H1 (cell line): ENCODE results near the gene RBP5. TPM values are rescaled to one million over a fixed set of nuclear protein-coding genes. Genes with fewer than 3 reads are reported as not detected.

Experiments
- ATF3 ChIP-seq: IDR thresholded peaks from 2 replicates; pipeline ENCODE4 v1.6.1; 2011; ENCODE audit warnings: low read depth, mild to moderate bottlenecking, low read length; ENCODE audit not compliant: insufficient read depth
- BCL11A ChIP-seq, 2 experiments: IDR thresholded peaks; one replicate each; pipeline ENCODE4 v1.6.1; 2011; ENCODE audit warnings: low read depth in 2 of 2, low read length in 2 of 2, mild to moderate bottlenecking in 2 of 2
- CEBPB ChIP-seq: IDR thresholded peaks from 2 replicates; pipeline ENCODE4 v1.6.1; 2012; ENCODE audit warnings: low read depth, low read length
- CREB1 ChIP-seq: IDR thresholded peaks from 2 replicates; pipeline ENCODE4 v1.6.1; 2012; ENCODE audit warnings: inconsistent platforms
- GTF2F1 ChIP-seq: IDR thresholded peaks from 2 replicates; pipeline ENCODE4 v1.6.1; 2012; ENCODE audit warnings: low read depth, low read length, improper control_type of control experiment, borderline replicate concordance
- KDM5A ChIP-seq: fragments of 200-600 bp; IDR thresholded peaks from 2 replicates; pipeline ENCODE4 v1.7.1; 2012; ENCODE audit warnings: mild to moderate bottlenecking, low read length, inconsistent platforms, mixed read lengths
- RBBP5 ChIP-seq: IDR thresholded peaks from 2 replicates; pipeline ENCODE4 v1.7.1; 2012; ENCODE audit warnings: low read depth, mild to moderate bottlenecking, inconsistent platforms, low read length, moderate library complexity, borderline replicate concordance
- SUZ12 ChIP-seq: fragments of 200-600 bp; sonication (generic); IDR thresholded peaks from 2 replicates; pipeline ENCODE4 v1.6.1; 2012; ENCODE audit warnings: mild to moderate bottlenecking, inconsistent platforms, low read length, moderate library complexity, mixed read lengths
- polyA plus RNA-seq, 7 experiments: library from polyadenylated mRNA; depleted of rRNA in 3 of 7; stranded (reverse) in 5 of 7; unstranded in 2 of 7; fragments of >200 nt in 5 of 7; fragments of 200-250 nt in 2 of 7; gene quantifications; 1 replicate in 5 of 7; 2 replicates in 1 of 7; 4 replicates in 1 of 7; pipeline versions ENCODE4 v1.2.1 to v1.2.3, GENCODE V29; 2011 to 2013; ENCODE audit warnings: missing spikeins in 2 of 7, mixed read lengths in 2 of 7
- total RNA-seq: library from RNA; stranded (reverse); fragmentation: NEBNext Ultra II Directional; extraction: Animal tissue kit (Norgen Biotek cat#: 25700); gene quantifications from 2 replicates; pipeline ENCODE4 v1.2.1, GENCODE V29; 2021
- TF ChIP-seq, protein P1 (sequence below): fragments of 300-600 bp; sonication (generic); IDR thresholded peaks from 2 replicates; pipeline ENCODE4 v1.7.1; 2012; ENCODE audit warnings: low read length, moderate library complexity, mild to moderate bottlenecking, inconsistent platforms; ENCODE audit not compliant: insufficient replicate concordance
- TF ChIP-seq, protein P2 (sequence below): IDR thresholded peaks from 2 replicates; pipeline ENCODE4 v1.6.1; 2011; ENCODE audit warnings: low read length, improper control_type of control experiment

RBP5 gene
- total and polyA plus RNA-seq, 2 of the 8 experiments (the other 6 are each of a cell fraction or from before 2014, with no cell fraction given) = 1.2 to 1.9 TPM

DNA sequence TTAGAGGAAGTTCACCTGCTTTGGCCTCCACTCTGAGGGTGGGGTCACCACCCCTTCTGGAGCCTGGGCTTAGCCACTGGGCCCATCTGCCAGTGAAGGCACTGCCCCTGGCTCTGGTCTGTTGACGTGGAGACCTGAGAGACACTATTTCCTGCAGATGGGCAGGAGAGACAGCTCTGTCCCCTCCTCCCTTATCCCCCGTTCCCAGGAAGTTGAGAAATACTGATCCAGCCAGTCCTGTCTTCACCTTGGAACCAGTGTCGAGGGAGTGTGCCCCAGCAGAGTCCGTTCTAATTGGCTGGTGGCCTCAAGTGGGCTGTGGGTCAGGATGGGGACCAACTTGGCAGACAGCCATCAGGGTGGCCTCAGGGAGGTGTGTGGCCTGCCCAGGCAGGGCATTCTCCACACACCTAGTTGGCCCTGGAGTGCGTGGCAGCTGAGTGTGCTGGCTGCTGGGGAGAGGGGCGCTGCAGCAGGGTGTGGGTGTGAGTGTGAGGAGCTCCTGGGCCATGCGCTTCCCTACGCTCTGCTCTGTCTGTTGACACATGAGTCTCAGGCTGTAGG, 26.9 kb upstream of the RBP5 start (continued):
- TF ChIP-seq, protein P1, sequence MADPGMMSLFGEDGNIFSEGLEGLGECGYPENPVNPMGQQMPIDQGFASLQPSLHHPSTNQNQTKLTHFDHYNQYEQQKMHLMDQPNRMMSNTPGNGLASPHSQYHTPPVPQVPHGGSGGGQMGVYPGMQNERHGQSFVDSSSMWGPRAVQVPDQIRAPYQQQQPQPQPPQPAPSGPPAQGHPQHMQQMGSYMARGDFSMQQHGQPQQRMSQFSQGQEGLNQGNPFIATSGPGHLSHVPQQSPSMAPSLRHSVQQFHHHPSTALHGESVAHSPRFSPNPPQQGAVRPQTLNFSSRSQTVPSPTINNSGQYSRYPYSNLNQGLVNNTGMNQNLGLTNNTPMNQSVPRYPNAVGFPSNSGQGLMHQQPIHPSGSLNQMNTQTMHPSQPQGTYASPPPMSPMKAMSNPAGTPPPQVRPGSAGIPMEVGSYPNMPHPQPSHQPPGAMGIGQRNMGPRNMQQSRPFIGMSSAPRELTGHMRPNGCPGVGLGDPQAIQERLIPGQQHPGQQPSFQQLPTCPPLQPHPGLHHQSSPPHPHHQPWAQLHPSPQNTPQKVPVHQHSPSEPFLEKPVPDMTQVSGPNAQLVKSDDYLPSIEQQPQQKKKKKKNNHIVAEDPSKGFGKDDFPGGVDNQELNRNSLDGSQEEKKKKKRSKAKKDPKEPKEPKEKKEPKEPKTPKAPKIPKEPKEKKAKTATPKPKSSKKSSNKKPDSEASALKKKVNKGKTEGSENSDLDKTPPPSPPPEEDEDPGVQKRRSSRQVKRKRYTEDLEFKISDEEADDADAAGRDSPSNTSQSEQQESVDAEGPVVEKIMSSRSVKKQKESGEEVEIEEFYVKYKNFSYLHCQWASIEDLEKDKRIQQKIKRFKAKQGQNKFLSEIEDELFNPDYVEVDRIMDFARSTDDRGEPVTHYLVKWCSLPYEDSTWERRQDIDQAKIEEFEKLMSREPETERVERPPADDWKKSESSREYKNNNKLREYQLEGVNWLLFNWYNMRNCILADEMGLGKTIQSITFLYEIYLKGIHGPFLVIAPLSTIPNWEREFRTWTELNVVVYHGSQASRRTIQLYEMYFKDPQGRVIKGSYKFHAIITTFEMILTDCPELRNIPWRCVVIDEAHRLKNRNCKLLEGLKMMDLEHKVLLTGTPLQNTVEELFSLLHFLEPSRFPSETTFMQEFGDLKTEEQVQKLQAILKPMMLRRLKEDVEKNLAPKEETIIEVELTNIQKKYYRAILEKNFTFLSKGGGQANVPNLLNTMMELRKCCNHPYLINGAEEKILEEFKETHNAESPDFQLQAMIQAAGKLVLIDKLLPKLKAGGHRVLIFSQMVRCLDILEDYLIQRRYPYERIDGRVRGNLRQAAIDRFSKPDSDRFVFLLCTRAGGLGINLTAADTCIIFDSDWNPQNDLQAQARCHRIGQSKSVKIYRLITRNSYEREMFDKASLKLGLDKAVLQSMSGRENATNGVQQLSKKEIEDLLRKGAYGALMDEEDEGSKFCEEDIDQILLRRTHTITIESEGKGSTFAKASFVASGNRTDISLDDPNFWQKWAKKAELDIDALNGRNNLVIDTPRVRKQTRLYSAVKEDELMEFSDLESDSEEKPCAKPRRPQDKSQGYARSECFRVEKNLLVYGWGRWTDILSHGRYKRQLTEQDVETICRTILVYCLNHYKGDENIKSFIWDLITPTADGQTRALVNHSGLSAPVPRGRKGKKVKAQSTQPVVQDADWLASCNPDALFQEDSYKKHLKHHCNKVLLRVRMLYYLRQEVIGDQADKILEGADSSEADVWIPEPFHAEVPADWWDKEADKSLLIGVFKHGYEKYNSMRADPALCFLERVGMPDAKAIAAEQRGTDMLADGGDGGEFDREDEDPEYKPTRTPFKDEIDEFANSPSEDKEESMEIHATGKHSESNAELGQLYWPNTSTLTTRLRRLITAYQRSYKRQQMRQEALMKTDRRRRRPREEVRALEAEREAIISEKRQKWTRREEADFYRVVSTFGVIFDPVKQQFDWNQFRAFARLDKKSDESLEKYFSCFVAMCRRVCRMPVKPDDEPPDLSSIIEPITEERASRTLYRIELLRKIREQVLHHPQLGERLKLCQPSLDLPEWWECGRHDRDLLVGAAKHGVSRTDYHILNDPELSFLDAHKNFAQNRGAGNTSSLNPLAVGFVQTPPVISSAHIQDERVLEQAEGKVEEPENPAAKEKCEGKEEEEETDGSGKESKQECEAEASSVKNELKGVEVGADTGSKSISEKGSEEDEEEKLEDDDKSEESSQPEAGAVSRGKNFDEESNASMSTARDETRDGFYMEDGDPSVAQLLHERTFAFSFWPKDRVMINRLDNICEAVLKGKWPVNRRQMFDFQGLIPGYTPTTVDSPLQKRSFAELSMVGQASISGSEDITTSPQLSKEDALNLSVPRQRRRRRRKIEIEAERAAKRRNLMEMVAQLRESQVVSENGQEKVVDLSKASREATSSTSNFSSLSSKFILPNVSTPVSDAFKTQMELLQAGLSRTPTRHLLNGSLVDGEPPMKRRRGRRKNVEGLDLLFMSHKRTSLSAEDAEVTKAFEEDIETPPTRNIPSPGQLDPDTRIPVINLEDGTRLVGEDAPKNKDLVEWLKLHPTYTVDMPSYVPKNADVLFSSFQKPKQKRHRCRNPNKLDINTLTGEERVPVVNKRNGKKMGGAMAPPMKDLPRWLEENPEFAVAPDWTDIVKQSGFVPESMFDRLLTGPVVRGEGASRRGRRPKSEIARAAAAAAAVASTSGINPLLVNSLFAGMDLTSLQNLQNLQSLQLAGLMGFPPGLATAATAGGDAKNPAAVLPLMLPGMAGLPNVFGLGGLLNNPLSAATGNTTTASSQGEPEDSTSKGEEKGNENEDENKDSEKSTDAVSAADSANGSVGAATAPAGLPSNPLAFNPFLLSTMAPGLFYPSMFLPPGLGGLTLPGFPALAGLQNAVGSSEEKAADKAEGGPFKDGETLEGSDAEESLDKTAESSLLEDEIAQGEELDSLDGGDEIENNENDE = no peak
- no peak for TF ChIP-seq CREB1
- TF ChIP-seq, protein P2, sequence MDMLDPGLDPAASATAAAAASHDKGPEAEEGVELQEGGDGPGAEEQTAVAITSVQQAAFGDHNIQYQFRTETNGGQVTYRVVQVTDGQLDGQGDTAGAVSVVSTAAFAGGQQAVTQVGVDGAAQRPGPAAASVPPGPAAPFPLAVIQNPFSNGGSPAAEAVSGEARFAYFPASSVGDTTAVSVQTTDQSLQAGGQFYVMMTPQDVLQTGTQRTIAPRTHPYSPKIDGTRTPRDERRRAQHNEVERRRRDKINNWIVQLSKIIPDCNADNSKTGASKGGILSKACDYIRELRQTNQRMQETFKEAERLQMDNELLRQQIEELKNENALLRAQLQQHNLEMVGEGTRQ = no peak
- no peak for TF ChIP-seq SUZ12
- no peak for TF ChIP-seq RBBP5
- no peak for TF ChIP-seq ATF3
- no peak for TF ChIP-seq KDM5A
- no peak for TF ChIP-seq GTF2F1
- TF ChIP-seq BCL11A (IDR thresholded peaks at IDR 0.05; ENCODE audit: low read depth in 2 of 2, low read length in 2 of 2) = no peak
- no peak for TF ChIP-seq CEBPB
